Type B pancreatic cell (in vitro differentiated cells): ENCODE measurements around the gene KHDC4. TPM values are rescaled to one million over a fixed set of nuclear protein-coding genes. Genes with fewer than 3 reads are reported as not detected.

Experiments
- DNase-seq: peaks from one replicate; pipeline ENCODE4 v3.0.0; 2021; ENCODE audit warnings: mixed read lengths; ENCODE audit not compliant: unreplicated experiment; ENCODE audit errors: extremely low spot score
- H3K27ac Mint-ChIP-seq: 2 replicates; pipeline ENCODE4 v1.8.0; 2021; ENCODE audit warnings: mild to moderate bottlenecking, mixed read lengths
- H3K27me3 Mint-ChIP-seq: 2 replicates; pipeline ENCODE4 v1.8.0; 2021; ENCODE audit warnings: mixed read lengths
- H3K36me3 Mint-ChIP-seq: 2 replicates; pipeline ENCODE4 v1.8.0; 2021; ENCODE audit warnings: mixed read lengths
- H3K4me1 Mint-ChIP-seq: one replicate; pipeline ENCODE4 v1.8.0; 2021; ENCODE audit warnings: mixed read lengths; ENCODE audit not compliant: unreplicated experiment
- H3K4me3 Mint-ChIP-seq: 2 replicates; pipeline ENCODE4 v1.8.0; 2021; ENCODE audit warnings: mild to moderate bottlenecking, mixed read lengths
- H3K9me3 Mint-ChIP-seq: 2 replicates; pipeline ENCODE4 v1.8.0; 2021; ENCODE audit warnings: mixed read lengths
- total RNA-seq: library from RNA; stranded (reverse); gene quantifications from 2 replicates; pipeline ENCODE4 v1.2.1, GENCODE V29; 2021; ENCODE audit warnings: low replicate concordance
- TF ChIP-seq, protein P1 (sequence below): fragments of 200-600 bp; sonication (generic); conservative IDR thresholded peaks from 2 replicates; pipeline ENCODE4 v1.5.0; 2021; ENCODE audit warnings: antibody characterized with exemption, mild to moderate bottlenecking

KHDC4 gene
- total RNA-seq, 1 donor from 2014 or later = 57.8 TPM

GRCh38 chr1:155884031-155884960 lies 49.9 kb downstream of the KHDC4 start:
- Mint-ChIP-seq H3K4me1 (no peaks in the 10 kb centered on the region), H3K27me3 (peaks cover 22% of the 10 kb centered on the region), H3K36me3 (no peaks in the 10 kb centered on the region), H3K9me3 (no peaks in the 10 kb centered on the region), H3K27ac (no peak overlapping the region), H3K4me3 (no peak overlapping the region)
- DNase-seq = no peak
- TF ChIP-seq, protein P1, sequence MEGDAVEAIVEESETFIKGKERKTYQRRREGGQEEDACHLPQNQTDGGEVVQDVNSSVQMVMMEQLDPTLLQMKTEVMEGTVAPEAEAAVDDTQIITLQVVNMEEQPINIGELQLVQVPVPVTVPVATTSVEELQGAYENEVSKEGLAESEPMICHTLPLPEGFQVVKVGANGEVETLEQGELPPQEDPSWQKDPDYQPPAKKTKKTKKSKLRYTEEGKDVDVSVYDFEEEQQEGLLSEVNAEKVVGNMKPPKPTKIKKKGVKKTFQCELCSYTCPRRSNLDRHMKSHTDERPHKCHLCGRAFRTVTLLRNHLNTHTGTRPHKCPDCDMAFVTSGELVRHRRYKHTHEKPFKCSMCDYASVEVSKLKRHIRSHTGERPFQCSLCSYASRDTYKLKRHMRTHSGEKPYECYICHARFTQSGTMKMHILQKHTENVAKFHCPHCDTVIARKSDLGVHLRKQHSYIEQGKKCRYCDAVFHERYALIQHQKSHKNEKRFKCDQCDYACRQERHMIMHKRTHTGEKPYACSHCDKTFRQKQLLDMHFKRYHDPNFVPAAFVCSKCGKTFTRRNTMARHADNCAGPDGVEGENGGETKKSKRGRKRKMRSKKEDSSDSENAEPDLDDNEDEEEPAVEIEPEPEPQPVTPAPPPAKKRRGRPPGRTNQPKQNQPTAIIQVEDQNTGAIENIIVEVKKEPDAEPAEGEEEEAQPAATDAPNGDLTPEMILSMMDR = no peak

DNA sequence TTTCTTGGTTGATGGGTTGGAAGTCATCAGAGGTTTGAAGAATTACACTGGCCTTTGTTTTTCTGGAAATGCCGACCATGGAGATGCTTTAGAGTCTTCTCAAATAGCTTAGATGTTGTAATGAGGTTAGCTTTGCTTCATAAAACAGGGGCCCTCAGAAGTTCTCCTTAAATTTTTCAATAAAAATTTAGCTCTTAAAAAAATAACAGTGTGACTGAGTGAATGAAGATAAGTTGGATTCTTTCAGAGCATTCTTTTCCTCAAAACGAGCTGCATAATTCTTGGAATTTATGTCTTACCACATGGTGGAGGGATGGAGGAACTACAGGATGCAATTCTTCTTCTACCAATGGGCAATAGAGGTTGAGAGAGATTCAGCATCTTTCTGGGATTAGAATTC lies 51.4 kb downstream of the KHDC4 start:
- no peak for DNase-seq

DNA sequence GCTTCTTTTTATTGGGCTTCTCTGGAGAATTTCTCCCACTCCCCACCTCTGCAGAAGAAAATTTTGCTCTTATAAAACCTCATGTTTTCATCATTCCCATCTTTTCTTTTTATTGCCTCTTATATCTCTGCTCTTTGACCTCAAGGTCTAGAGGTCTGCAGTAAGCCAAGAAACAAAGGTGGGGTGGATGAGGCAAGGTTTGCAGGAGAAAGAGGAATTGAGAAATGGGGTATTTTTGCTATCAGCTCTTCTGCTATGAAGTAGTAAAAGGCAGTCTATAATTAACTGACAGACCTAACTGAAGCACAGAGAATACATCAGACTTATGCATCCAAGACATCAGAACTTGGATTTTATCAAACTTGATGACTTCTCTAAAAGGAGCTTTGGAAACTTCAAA lies 52.0 kb downstream of the KHDC4 start:
- TF ChIP-seq, protein P1 = no peak
- DNase-seq = no peak
- Mint-ChIP-seq H3K4me3 (no peak overlapping the region), H3K4me1 (no peaks in the 10 kb centered on the region), H3K36me3 (no peaks in the 10 kb centered on the region), H3K27me3 (peaks cover 22% of the 10 kb centered on the region), H3K27ac (no peak overlapping the region), H3K9me3 (no peaks in the 10 kb centered on the region)

More for the DNA sequence above, 51.4 kb downstream of the KHDC4 start:
- Mint-ChIP-seq H3K27ac (no peak overlapping the region), H3K4me1 (no peaks in the 10 kb centered on the region), H3K4me3 (no peak overlapping the region), H3K27me3 (peaks cover 22% of the 10 kb centered on the region), H3K36me3 (no peaks in the 10 kb centered on the region), H3K9me3 (no peaks in the 10 kb centered on the region)
- TF ChIP-seq, protein P1 = no peak

DNA sequence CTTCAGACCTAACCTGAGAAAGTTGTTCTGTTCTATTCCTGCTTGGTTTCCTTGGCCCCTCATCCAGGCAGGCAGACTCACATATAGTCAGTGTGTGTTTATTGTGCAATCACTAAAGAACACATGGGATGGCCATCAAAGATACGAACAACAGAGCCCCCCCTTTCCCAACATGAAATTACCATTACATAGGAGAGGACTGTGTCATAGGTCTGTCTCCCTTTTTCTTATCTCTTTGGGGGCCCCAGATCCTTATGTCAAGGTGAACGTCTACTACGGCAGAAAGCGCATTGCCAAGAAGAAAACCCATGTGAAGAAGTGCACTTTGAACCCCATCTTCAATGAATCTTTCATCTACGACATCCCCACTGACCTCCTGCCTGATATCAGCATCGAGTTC lies 53.3 kb downstream of the KHDC4 start:
- DNase-seq = no peak
- TF ChIP-seq, protein P1 = no peak
- no peaks in the 10 kb centered on the region for H3K9me3 Mint-ChIP-seq
- no peak overlapping the region for H3K27ac Mint-ChIP-seq
- H3K36me3 Mint-ChIP-seq = no peaks in the 10 kb centered on the region
- no peaks in the 10 kb centered on the region for H3K4me1 Mint-ChIP-seq
- H3K27me3 Mint-ChIP-seq = peaks cover 22% of the 10 kb centered on the region
- no peak overlapping the region for H3K4me3 Mint-ChIP-seq

DNA sequence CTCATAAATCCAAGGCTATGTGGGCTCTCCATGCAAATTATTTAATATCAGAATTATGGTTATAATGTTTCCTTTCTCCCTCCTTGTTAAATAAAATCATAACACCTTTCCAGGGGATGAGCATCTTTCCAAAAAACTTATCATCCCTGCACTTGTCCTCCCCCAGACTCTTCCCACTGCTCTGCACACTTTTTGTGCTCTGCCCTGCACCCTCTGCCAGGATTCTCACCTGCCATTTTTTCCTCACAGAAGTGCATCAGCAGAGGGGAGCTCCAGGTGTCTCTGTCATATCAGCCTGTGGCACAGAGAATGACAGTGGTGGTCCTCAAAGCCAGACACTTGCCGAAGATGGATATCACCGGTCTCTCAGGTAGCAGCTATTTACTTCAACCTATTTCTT lies 54.0 kb downstream of the KHDC4 start:
- TF ChIP-seq, protein P1 = no peak
- Mint-ChIP-seq H3K36me3 (no peaks in the 10 kb centered on the region), H3K27ac (no peak overlapping the region), H3K4me3 (no peak overlapping the region), H3K27me3 (peaks cover 22% of the 10 kb centered on the region), H3K4me1 (no peaks in the 10 kb centered on the region), H3K9me3 (no peaks in the 10 kb centered on the region)
- no peak for DNase-seq
